H1 (cell line): ENCODE results near the gene TRMT10B. TPM values are rescaled to one million over a fixed set of nuclear protein-coding genes. Genes with fewer than 3 reads are reported as not detected.
A peak's percentile ranks its signal among the peaks of the same experiment; 100 is the strongest.

Experiments
- CTCF ChIA-PET: fragments of 300-600 bp; sonication (Branson Sonifier 250); formaldehyde crosslinking; loops from one replicate; lab custom pipeline; 2021; ENCODE audit not compliant: partially characterized antibody; lab: Charles Lee
- POLR2A ChIA-PET: fragments of 300-600 bp; sonication (Branson Sonifier 250); formaldehyde crosslinking; loops from one replicate; lab custom pipeline; 2021; ENCODE audit warnings: inconsistent platforms; ENCODE audit not compliant: partially characterized antibody; lab: Charles Lee
- DNase-seq, 2 experiments: peaks; one replicate each; pipeline versions ENCODE4 v3.0.0 to v3.0.0-alpha.2; 2010 to 2022; ENCODE audit warnings: low spot score in 2 of 2, low read depth in 1 of 2, mixed read lengths in 1 of 2
- FAIRE-seq: peaks from 2 replicates; lab custom pipeline; 2011; peaks lifted over from hg19 to GRCh38; lab: Jason Lieb, UNC
- H2AFZ ChIP-seq: 2 replicates; pipeline ENCODE4 v1.8.1; 2012; ENCODE audit warnings: low read length, inconsistent platforms
- H2AK5ac ChIP-seq: 2 replicates; pipeline ENCODE4 v1.6.1; 2013; ENCODE audit warnings: low read depth, low read length
- H2BK120ac ChIP-seq: replicated peaks from 2 replicates; pipeline ENCODE3; 2013; ENCODE audit warnings: low read depth, low read length, inconsistent platforms
- H2BK12ac ChIP-seq: 2 replicates; pipeline ENCODE4 v1.6.1; 2013; ENCODE audit warnings: low read depth, low read length
- H2BK15ac ChIP-seq: 2 replicates; pipeline ENCODE4 v1.6.1; 2013; ENCODE audit warnings: low read length
- H2BK20ac ChIP-seq: 2 replicates; pipeline ENCODE4 v1.6.1; 2013; ENCODE audit warnings: low read length
- H2BK5ac ChIP-seq: 2 replicates; pipeline ENCODE4 v1.6.1; 2013; ENCODE audit warnings: low read depth, low read length
- H3K14ac ChIP-seq: 2 replicates; pipeline ENCODE4 v1.6.1; 2013; ENCODE audit warnings: inconsistent platforms; ENCODE audit not compliant: insufficient read length
- H3K18ac ChIP-seq: 2 replicates; pipeline ENCODE4 v1.6.1; 2013; ENCODE audit warnings: low read length; ENCODE audit errors: extremely low read depth
- H3K23ac ChIP-seq: 2 replicates; pipeline ENCODE4 v1.6.1; 2013; ENCODE audit warnings: inconsistent platforms; ENCODE audit not compliant: insufficient read length
- H3K23me2 ChIP-seq: 2 replicates; pipeline ENCODE4 v1.6.1; 2013; ENCODE audit warnings: low read depth, low read length
- H3K27ac ChIP-seq: 2 replicates; pipeline ENCODE4 v1.6.1; 2011; ENCODE audit warnings: low read depth, low read length, inconsistent platforms
- H3K27me3 ChIP-seq, 4 experiments: replicated peaks in 1 of 4; 1 replicate in 1 of 4; 2 replicates in 3 of 4; pipeline versions ENCODE4 v1.6.1 to v1.8.1; 2011 to 2013; ENCODE audit warnings: low read length in 3 of 4, mild to moderate bottlenecking in 3 of 4, inconsistent platforms in 2 of 4, mixed read lengths in 2 of 4, moderate library complexity in 1 of 4; ENCODE audit not compliant: control insufficient read depth in 3 of 4, insufficient read depth in 3 of 4; ENCODE audit errors: extremely low read depth in 1 of 4
- H3K36me3 ChIP-seq, 4 experiments: 2 replicates each; pipeline versions ENCODE4 v1.6.1 to v1.8.1; 2011 to 2013; ENCODE audit warnings: mild to moderate bottlenecking in 4 of 4, low read length in 3 of 4, moderate library complexity in 2 of 4, control low read depth in 1 of 4, inconsistent platforms in 1 of 4; ENCODE audit not compliant: insufficient read depth in 4 of 4, control insufficient read depth in 2 of 4
- H3K4ac ChIP-seq: replicated peaks from 2 replicates; pipeline ENCODE3; 2013; ENCODE audit warnings: low read length, low read depth, mixed read lengths, inconsistent platforms; ENCODE audit not compliant: insufficient read length
- H3K4me1 ChIP-seq, 4 experiments: replicated peaks in 1 of 4; 1 replicate in 1 of 4; 2 replicates in 3 of 4; pipeline versions ENCODE4 v1.6.1 to v1.8.1; 2011 to 2013; ENCODE audit warnings: low read length in 3 of 4, inconsistent platforms in 2 of 4, mixed read lengths in 1 of 4; ENCODE audit not compliant: insufficient read depth in 4 of 4, control insufficient read depth in 3 of 4
- H3K4me2 ChIP-seq, 2 experiments: 2 replicates each; pipeline versions ENCODE4 v1.6.1 to v1.8.1; 2011 to 2013; ENCODE audit warnings: low read depth in 2 of 2, low read length in 2 of 2, control low read depth in 1 of 2, inconsistent platforms in 1 of 2, mild to moderate bottlenecking in 1 of 2; ENCODE audit not compliant: insufficient read depth in 1 of 2
- H3K4me3 ChIP-seq, 4 experiments: fragments of 200-600, 300-600 bp in 1 of 4; sonication (generic), shearing (Covaris generic), sonication (Bioruptor Twin) in 1 of 4; 2 replicates each; pipeline versions ENCODE4 v1.5.1 to v1.8.1; 2011 to 2016; ENCODE audit warnings: low read length in 4 of 4, low read depth in 3 of 4, control low read depth in 2 of 4, inconsistent platforms in 2 of 4, mild to moderate bottlenecking in 2 of 4, mixed read lengths in 1 of 4, moderate library complexity in 1 of 4; ENCODE audit not compliant: insufficient read depth in 2 of 4; ENCODE audit errors: extremely low read depth in 1 of 4
- H3K56ac ChIP-seq: replicated peaks from 2 replicates; pipeline ENCODE3; 2013; ENCODE audit warnings: low read depth, mild to moderate bottlenecking, mixed read lengths, low read length, inconsistent platforms; ENCODE audit not compliant: insufficient read length
- H3K79me1 ChIP-seq: 2 replicates; pipeline ENCODE4 v1.6.1; 2013; ENCODE audit warnings: low read depth, low read length, control low read depth
- H3K79me2 ChIP-seq, 2 experiments: 2 replicates each; pipeline versions ENCODE4 v1.6.1 to v1.8.1; 2012 to 2013; ENCODE audit warnings: low read length in 2 of 2, mild to moderate bottlenecking in 2 of 2, inconsistent platforms in 1 of 2; ENCODE audit not compliant: insufficient read depth in 2 of 2, control insufficient read depth in 1 of 2
- H3K9ac ChIP-seq, 4 experiments: replicated peaks in 1 of 4; 1 replicate in 1 of 4; 2 replicates in 3 of 4; pipeline versions ENCODE4 v1.6.1 to v1.8.1; 2011 to 2013; ENCODE audit warnings: low read depth in 3 of 4, low read length in 3 of 4, control low read depth in 2 of 4, mild to moderate bottlenecking in 2 of 4, moderate library complexity in 2 of 4, inconsistent platforms in 1 of 4; ENCODE audit errors: extremely low read depth in 1 of 4
- H3K9me3 ChIP-seq, 2 experiments: 2 replicates each; pipeline versions ENCODE4 v1.6.1 to v1.8.1; 2012 to 2013; ENCODE audit warnings: mild to moderate bottlenecking in 2 of 2, moderate library complexity in 2 of 2, control low read depth in 1 of 2, inconsistent platforms in 1 of 2, low read depth in 1 of 2, low read length in 1 of 2, mixed read lengths in 1 of 2; ENCODE audit not compliant: insufficient read depth in 2 of 2
- H4K20me1 ChIP-seq, 2 experiments: replicated peaks in 1 of 2; 2 replicates each; pipeline versions ENCODE3 to v1.8.1; 2011 to 2013; ENCODE audit warnings: inconsistent platforms in 2 of 2, low read length in 2 of 2, mild to moderate bottlenecking in 1 of 2; ENCODE audit not compliant: insufficient read depth in 2 of 2, control insufficient read depth in 1 of 2
- H4K5ac ChIP-seq: 2 replicates; pipeline ENCODE4 v1.6.1; 2013; ENCODE audit warnings: low read length, low read depth, mixed read lengths, inconsistent platforms; ENCODE audit not compliant: insufficient read length
- H4K8ac ChIP-seq: 2 replicates; pipeline ENCODE4 v1.8.0; 2013; ENCODE audit warnings: mild to moderate bottlenecking, moderate library complexity, low read length, inconsistent platforms; ENCODE audit not compliant: insufficient read depth; ENCODE audit errors: extremely low read depth
- H4K91ac ChIP-seq: replicated peaks from 2 replicates; pipeline ENCODE3; 2013; ENCODE audit warnings: low read length, mixed read lengths, inconsistent platforms; ENCODE audit not compliant: insufficient read length
- E2F6 ChIP-seq: IDR thresholded peaks from 2 replicates; pipeline ENCODE4 v1.6.1; 2012; ENCODE audit warnings: inconsistent platforms
- RAD21 ChIP-seq, 2 experiments: IDR thresholded peaks in 1 of 2; conservative IDR thresholded peaks in 1 of 2; 2 replicates each; pipeline ENCODE4 v1.6.1; 2011; ENCODE audit warnings: low read depth in 2 of 2, low read length in 2 of 2, improper control_type of control experiment in 1 of 2, inconsistent platforms in 1 of 2, mild to moderate bottlenecking in 1 of 2, moderate library complexity in 1 of 2
- SP2 ChIP-seq: IDR thresholded peaks from 2 replicates; pipeline ENCODE4 v1.6.1; 2012; ENCODE audit warnings: mild to moderate bottlenecking, low read length, inconsistent platforms
- YY1 ChIP-seq: IDR thresholded peaks from 2 replicates; pipeline ENCODE4 v1.6.1; 2011; ENCODE audit warnings: low read depth, mild to moderate bottlenecking, low read length
- WGBS, 2 experiments: shearing (Covaris generic) in 1 of 2; methylation state at CpG; one replicate each; pipeline versions ENCODE4 v1.1.6 to v1.1.7; 2013 to 2015; ENCODE audit warnings: low lambda C conversion rate in 2 of 2, mixed read lengths in 2 of 2, inconsistent platforms in 1 of 2, low coverage in 1 of 2, missing lambda C conversion rate in 1 of 2; ENCODE audit not compliant: insufficient replicate concordance in 2 of 2, insufficient coverage in 1 of 2, insufficient read length in 1 of 2; ENCODE audit errors: extremely low coverage in 1 of 2, missing lambda C conversion rate in 1 of 2; 5-methylcytosine and 5-hydroxymethylcytosine counted together
- polyA plus RNA-seq, 7 experiments: library from polyadenylated mRNA; depleted of rRNA in 3 of 7; stranded (reverse) in 5 of 7; unstranded in 2 of 7; fragments of >200 nt in 5 of 7; fragments of 200-250 nt in 2 of 7; gene quantifications; 1 replicate in 5 of 7; 2 replicates in 1 of 7; 4 replicates in 1 of 7; pipeline versions ENCODE4 v1.2.1 to v1.2.3, GENCODE V29; 2011 to 2013; ENCODE audit warnings: missing spikeins in 2 of 7, mixed read lengths in 2 of 7
- total RNA-seq: library from RNA; stranded (reverse); fragmentation: NEBNext Ultra II Directional; extraction: Animal tissue kit (Norgen Biotek cat#: 25700); gene quantifications from 2 replicates; pipeline ENCODE4 v1.2.1, GENCODE V29; 2021
- TF ChIP-seq, protein P1 (sequence below): IDR thresholded peaks from 2 replicates; pipeline ENCODE4 v1.6.1; 2012; ENCODE audit warnings: inconsistent platforms
- TF ChIP-seq, protein P2 (sequence below), 3 experiments: IDR thresholded peaks; 1 replicate in 2 of 3; 2 replicates in 1 of 3; pipeline versions ENCODE4 v1.5.1 to v1.6.1; 2011; ENCODE audit warnings: low read length in 3 of 3, mild to moderate bottlenecking in 3 of 3, inconsistent platforms in 2 of 3, low read depth in 1 of 3, moderate library complexity in 1 of 3; ENCODE audit not compliant: insufficient read depth in 1 of 3; ENCODE audit errors: control extremely low read depth in 1 of 3

TRMT10B gene
- total and polyA plus RNA-seq, 2 of the 8 experiments (the other 6 are each of a cell fraction or from before 2014, with no cell fraction given), result 2.4 to 4.5 TPM

DNA sequence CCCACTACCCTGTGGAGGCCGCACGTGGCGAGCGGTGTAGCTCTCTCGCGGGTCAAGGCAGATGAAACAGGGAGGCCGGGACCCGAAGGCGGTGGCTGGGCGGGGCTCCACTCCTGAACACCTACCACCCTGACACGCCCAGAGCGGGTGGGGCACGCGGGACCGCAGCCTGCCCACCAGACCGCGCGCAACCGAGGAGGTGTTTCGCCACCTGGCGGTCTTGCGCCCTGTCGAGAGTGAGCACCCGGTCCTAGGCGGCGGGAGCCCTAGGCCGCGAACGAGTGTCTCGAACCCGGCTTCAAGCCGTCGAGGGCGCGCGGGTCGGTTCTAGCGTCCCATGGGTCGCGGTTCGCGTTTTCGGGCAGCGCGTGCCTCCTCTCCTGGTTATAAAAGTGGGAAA, 33.5 kb downstream of the TRMT10B start:
- TF ChIP-seq RAD21 (IDR thresholded peaks at IDR 0.05 in 1 of 2, conservative IDR thresholded peaks at IDR 0.05 in 1 of 2; ENCODE audit: low read depth in 2 of 2, low read length in 2 of 2), result 0 out of 4 replicates have a peak, but pooled peaks of 1 of the 2 experiments have one; percentile 15
- TF ChIP-seq, protein P1, sequence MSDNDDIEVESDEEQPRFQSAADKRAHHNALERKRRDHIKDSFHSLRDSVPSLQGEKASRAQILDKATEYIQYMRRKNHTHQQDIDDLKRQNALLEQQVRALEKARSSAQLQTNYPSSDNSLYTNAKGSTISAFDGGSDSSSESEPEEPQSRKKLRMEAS, result peak; percentile 48
- TF ChIP-seq SP2, result no peak
- TF ChIP-seq E2F6, result peak; percentile 76
- TF ChIP-seq, protein P2, sequence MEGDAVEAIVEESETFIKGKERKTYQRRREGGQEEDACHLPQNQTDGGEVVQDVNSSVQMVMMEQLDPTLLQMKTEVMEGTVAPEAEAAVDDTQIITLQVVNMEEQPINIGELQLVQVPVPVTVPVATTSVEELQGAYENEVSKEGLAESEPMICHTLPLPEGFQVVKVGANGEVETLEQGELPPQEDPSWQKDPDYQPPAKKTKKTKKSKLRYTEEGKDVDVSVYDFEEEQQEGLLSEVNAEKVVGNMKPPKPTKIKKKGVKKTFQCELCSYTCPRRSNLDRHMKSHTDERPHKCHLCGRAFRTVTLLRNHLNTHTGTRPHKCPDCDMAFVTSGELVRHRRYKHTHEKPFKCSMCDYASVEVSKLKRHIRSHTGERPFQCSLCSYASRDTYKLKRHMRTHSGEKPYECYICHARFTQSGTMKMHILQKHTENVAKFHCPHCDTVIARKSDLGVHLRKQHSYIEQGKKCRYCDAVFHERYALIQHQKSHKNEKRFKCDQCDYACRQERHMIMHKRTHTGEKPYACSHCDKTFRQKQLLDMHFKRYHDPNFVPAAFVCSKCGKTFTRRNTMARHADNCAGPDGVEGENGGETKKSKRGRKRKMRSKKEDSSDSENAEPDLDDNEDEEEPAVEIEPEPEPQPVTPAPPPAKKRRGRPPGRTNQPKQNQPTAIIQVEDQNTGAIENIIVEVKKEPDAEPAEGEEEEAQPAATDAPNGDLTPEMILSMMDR (IDR thresholded peaks at IDR 0.05; ENCODE audit: control extremely low read depth in 1 of 3, insufficient read depth in 1 of 3, low read depth in 1 of 3, low read length in 3 of 3), result peak in 2 of 3 experiments; percentile 8 to 12; a peak in 1 of 4 replicates
- no peak for TF ChIP-seq YY1
- TF ChIP-seq, all 59 proteins: peak for 4
- no peak overlapping the region for H2BK120ac ChIP-seq
- H3K79me1 ChIP-seq, result peaks cover 5% of the 10 kb centered on the region
- H3K4me3 ChIP-seq, result no peak overlapping the region
- H3K23me2 ChIP-seq, result peaks cover 6% of the 10 kb centered on the region
- H3K4me2 ChIP-seq, result peak overlapping the region in 1 of 2 experiments; percentile 20; a peak in 1 of 4 replicates
- 82% methylated on average over 28 of the region's 45 CpGs; no CpG with 5 or more reads in 1 of the 2 experiments for WGBS, 2 experiments
- no peak overlapping the region for H2AK5ac ChIP-seq
- H4K91ac ChIP-seq, result no peak overlapping the region
- H3K23ac ChIP-seq, result no peak overlapping the region
- FAIRE-seq (no peak), DNase-seq (peak in 1 of 2 experiments; percentile 61)
- no peak overlapping the region for H2BK15ac ChIP-seq
- peaks cover 10 to 17% (median 13%) of the 10 kb centered on the region in 4 experiments for H3K36me3 ChIP-seq
- H2BK12ac ChIP-seq, result no peak overlapping the region
- no peak overlapping the region for H3K14ac ChIP-seq
- peaks cover 0 to 3% (median 2%) of the 10 kb centered on the region in 4 experiments; a peak in 2 of 7 replicates for H3K27me3 ChIP-seq
- H4K20me1 ChIP-seq, result peaks cover 0 to 10% of the 10 kb centered on the region in 2 experiments
- no peak overlapping the region for H3K56ac ChIP-seq
- H3K4me1 ChIP-seq, result peaks cover 0 to 4% (median 0%) of the 10 kb centered on the region in 4 experiments; a peak in 3 of 7 replicates
- H3K27ac ChIP-seq, result no peak overlapping the region
- H2BK5ac ChIP-seq, result no peak overlapping the region
- H2AFZ ChIP-seq, result no peak overlapping the region
- H3K9me3 ChIP-seq, result no peaks in the 10 kb centered on the region
- H3K9ac ChIP-seq, result no peak overlapping the region
- no peak overlapping the region for H4K5ac ChIP-seq
- H2BK20ac ChIP-seq, result no peak overlapping the region
- ChIA-PET CTCF (interaction anchor here (0.9 to 1.5 kb wide), 3 partner anchors 11 to 39 kb away, joined by 3 to 5 read pairs (median 4); partner anchors contain the start of gene DCAF10), POLR2A (interaction anchor here (1.1 kb wide), 1 partner anchor 14 kb away, joined by 3 read pairs; the partner anchor contains the start of gene DCAF10)
- peak overlapping the region; percentile 80 for H4K8ac ChIP-seq
- peaks cover 6 to 24% of the 10 kb centered on the region in 2 experiments; a peak in 3 of 4 replicates for H3K79me2 ChIP-seq
- H3K18ac ChIP-seq, result no peak overlapping the region
- no peak overlapping the region for H3K4ac ChIP-seq
